ENCODE measurements around the gene ACOXL. TPM values are rescaled to one million over a fixed set of nuclear protein-coding genes. Genes with fewer than 3 reads are reported as not detected.
"Not testable (repeated sequence)": the region's sequence is repeated elsewhere in the genome, so short reads cannot be mapped to it uniquely, and the experiment has no call there.

ACOXL gene
- total RNA-seq, 1 donor from 2014 or later = 1.1 TPM

GRCh38 chr2:110959198-110959597 is 226.8 kb downstream of the ACOXL start:
- H3K9me3 Mint-ChIP-seq = no peaks in the 10 kb centered on the region
- no peak overlapping the region for H3K4me3 Mint-ChIP-seq
- H3K27me3 Mint-ChIP-seq (ENCODE audit: insufficient read depth) = peaks cover 32% of the 10 kb centered on the region
- H3K27ac Mint-ChIP-seq = no peak overlapping the region
- no peak for DNase-seq (ENCODE audit: low spot score)
- peaks cover 2% of the 10 kb centered on the region for H3K36me3 Mint-ChIP-seq (ENCODE audit: low read depth)
- H3K4me1 Mint-ChIP-seq (ENCODE audit: low read depth) = no peaks in the 10 kb centered on the region
- intact Hi-C loops (cut with micrococcal nuclease) = no loop called here

GRCh38 chr2:110960281-110960680 is 227.9 kb downstream of the ACOXL start:
- H3K4me3 Mint-ChIP-seq = no peak overlapping the region
- no peak overlapping the region for H3K27ac Mint-ChIP-seq
- DNase-seq (ENCODE audit: low spot score) = no peak
- no peaks in the 10 kb centered on the region for H3K4me1 Mint-ChIP-seq (ENCODE audit: low read depth)
- peaks cover 33% of the 10 kb centered on the region for H3K27me3 Mint-ChIP-seq (ENCODE audit: insufficient read depth)
- intact Hi-C loops (cut with micrococcal nuclease) = no loop called here
- H3K36me3 Mint-ChIP-seq (ENCODE audit: low read depth) = peaks cover 2% of the 10 kb centered on the region
- no peaks in the 10 kb centered on the region for H3K9me3 Mint-ChIP-seq

GRCh38 chr2:110960954-110961353 is 228.6 kb downstream of the ACOXL start:
- Mint-ChIP-seq H3K27ac (no peak overlapping the region), H3K27me3 (ENCODE audit: insufficient read depth) (peaks cover 32% of the 10 kb centered on the region), H3K36me3 (ENCODE audit: low read depth) (peaks cover 2% of the 10 kb centered on the region), H3K9me3 (no peaks in the 10 kb centered on the region), H3K4me1 (ENCODE audit: low read depth) (no peaks in the 10 kb centered on the region), H3K4me3 (no peak overlapping the region)
- intact Hi-C loops (cut with micrococcal nuclease) = no loop called here
- no peak for DNase-seq (ENCODE audit: low spot score)

- intact Hi-C loops (cut with micrococcal nuclease); H3K27ac Mint-ChIP-seq; H3K36me3 Mint-ChIP-seq (ENCODE audit: low read depth); H3K4me1 Mint-ChIP-seq (ENCODE audit: low read depth); H3K9me3 Mint-ChIP-seq; DNase-seq (ENCODE audit: low spot score); H3K4me3 Mint-ChIP-seq: not testable (repeated sequence)
- peaks cover 28% of the 10 kb centered on the region for H3K27me3 Mint-ChIP-seq (ENCODE audit: insufficient read depth)
Observed at GRCh38 chr2:110961643-110962042, 229.3 kb downstream of the ACOXL start.

GRCh38 chr2:110969696-110970095 is 237.3 kb downstream of the ACOXL start:
- no peak for DNase-seq (ENCODE audit: low spot score)
- no peaks in the 10 kb centered on the region for H3K4me1 Mint-ChIP-seq (ENCODE audit: low read depth)
- H3K4me3 Mint-ChIP-seq = no peak overlapping the region
- peaks cover 51% of the 10 kb centered on the region for H3K27me3 Mint-ChIP-seq (ENCODE audit: insufficient read depth)
- peaks cover 4% of the 10 kb centered on the region for H3K9me3 Mint-ChIP-seq
- H3K36me3 Mint-ChIP-seq (ENCODE audit: low read depth) = no peaks in the 10 kb centered on the region
- intact Hi-C loops (cut with micrococcal nuclease) = no loop called here
- H3K27ac Mint-ChIP-seq = no peak overlapping the region

GRCh38 chr2:110970201-110970600 is 237.8 kb downstream of the ACOXL start:
- Mint-ChIP-seq H3K27me3 (ENCODE audit: insufficient read depth) (peaks cover 48% of the 10 kb centered on the region), H3K4me1 (ENCODE audit: low read depth) (no peaks in the 10 kb centered on the region), H3K27ac (no peak overlapping the region), H3K4me3 (no peak overlapping the region), H3K9me3 (peaks cover 4% of the 10 kb centered on the region), H3K36me3 (ENCODE audit: low read depth) (no peaks in the 10 kb centered on the region)
- intact Hi-C loops (cut with micrococcal nuclease) = no loop called here
- no peak for DNase-seq (ENCODE audit: low spot score)

- Mint-ChIP-seq H3K27ac (no peak overlapping the region), H3K4me3 (no peak overlapping the region), H3K9me3 (peaks cover 4% of the 10 kb centered on the region), H3K4me1 (ENCODE audit: low read depth) (no peaks in the 10 kb centered on the region), H3K36me3 (ENCODE audit: low read depth) (no peaks in the 10 kb centered on the region), H3K27me3 (ENCODE audit: insufficient read depth) (peaks cover 48% of the 10 kb centered on the region)
- DNase-seq (ENCODE audit: low spot score) = no peak
- intact Hi-C loops (cut with micrococcal nuclease) = no loop called here
Observed at GRCh38 chr2:110971811-110972210, 239.4 kb downstream of the ACOXL start.

- no peaks in the 10 kb centered on the region for H3K36me3 Mint-ChIP-seq (ENCODE audit: low read depth)
- intact Hi-C loops (cut with micrococcal nuclease) = no loop called here
- H3K27me3 Mint-ChIP-seq (ENCODE audit: insufficient read depth) = peaks cover 48% of the 10 kb centered on the region
- no peak overlapping the region for H3K4me3 Mint-ChIP-seq
- H3K4me1 Mint-ChIP-seq (ENCODE audit: low read depth) = no peaks in the 10 kb centered on the region
- H3K9me3 Mint-ChIP-seq = peaks cover 4% of the 10 kb centered on the region
- no peak for DNase-seq (ENCODE audit: low spot score)
- no peak overlapping the region for H3K27ac Mint-ChIP-seq
Observed at GRCh38 chr2:110973262-110973661, 240.9 kb downstream of the ACOXL start.

- no peak overlapping the region for H3K27ac Mint-ChIP-seq
- peaks cover 4% of the 10 kb centered on the region for H3K9me3 Mint-ChIP-seq
- no peaks in the 10 kb centered on the region for H3K4me1 Mint-ChIP-seq (ENCODE audit: low read depth)
- intact Hi-C loops (cut with micrococcal nuclease) = no loop called here
- no peaks in the 10 kb centered on the region for H3K36me3 Mint-ChIP-seq (ENCODE audit: low read depth)
- peaks cover 20% of the 10 kb centered on the region for H3K27me3 Mint-ChIP-seq (ENCODE audit: insufficient read depth)
- DNase-seq (ENCODE audit: low spot score) = no peak
- H3K4me3 Mint-ChIP-seq = no peak overlapping the region
Observed at GRCh38 chr2:110977403-110977802, 245.0 kb downstream of the ACOXL start.

GRCh38 chr2:110978148-110978547 is 245.8 kb downstream of the ACOXL start:
- DNase-seq (ENCODE audit: low spot score) = no peak
- no peaks in the 10 kb centered on the region for H3K36me3 Mint-ChIP-seq (ENCODE audit: low read depth)
- H3K9me3 Mint-ChIP-seq = peaks cover under 1% of the 10 kb centered on the region
- H3K27ac Mint-ChIP-seq = no peak overlapping the region
- H3K27me3 Mint-ChIP-seq (ENCODE audit: insufficient read depth) = peaks cover 20% of the 10 kb centered on the region
- H3K4me1 Mint-ChIP-seq (ENCODE audit: low read depth) = no peaks in the 10 kb centered on the region
- intact Hi-C loops (cut with micrococcal nuclease) = no loop called here
- H3K4me3 Mint-ChIP-seq = no peak overlapping the region

GRCh38 chr2:110978756-110979470 is 246.5 kb downstream of the ACOXL start:
- no peak overlapping the region for H3K4me3 Mint-ChIP-seq
- no peaks in the 10 kb centered on the region for H3K36me3 Mint-ChIP-seq (ENCODE audit: low read depth)
- no peak overlapping the region for H3K27ac Mint-ChIP-seq
- DNase-seq (ENCODE audit: low spot score) = no peak
- H3K27me3 Mint-ChIP-seq (ENCODE audit: insufficient read depth) = peaks cover 17% of the 10 kb centered on the region
- H3K4me1 Mint-ChIP-seq (ENCODE audit: low read depth) = no peaks in the 10 kb centered on the region
- no peaks in the 10 kb centered on the region for H3K9me3 Mint-ChIP-seq
- intact Hi-C loops (cut with micrococcal nuclease) = no loop called here

- no peak for DNase-seq (ENCODE audit: low spot score)
Observed at GRCh38 chr2:110979471-110980338, 247.3 kb downstream of the ACOXL start.

GRCh38 chr2:110980339-110981062 is 248.1 kb downstream of the ACOXL start:
- Mint-ChIP-seq H3K27ac (no peak overlapping the region), H3K9me3 (no peaks in the 10 kb centered on the region), H3K27me3 (ENCODE audit: insufficient read depth) (peaks cover 19% of the 10 kb centered on the region), H3K36me3 (ENCODE audit: low read depth) (no peaks in the 10 kb centered on the region), H3K4me1 (ENCODE audit: low read depth) (no peaks in the 10 kb centered on the region), H3K4me3 (no peak overlapping the region)
- intact Hi-C loops (cut with micrococcal nuclease) = no loop called here
- no peak for DNase-seq (ENCODE audit: low spot score)

More at GRCh38 chr2:110979471-110980338, 247.3 kb downstream of the ACOXL start:
- no peaks in the 10 kb centered on the region for H3K4me1 Mint-ChIP-seq (ENCODE audit: low read depth)
- no peaks in the 10 kb centered on the region for H3K9me3 Mint-ChIP-seq
- H3K27me3 Mint-ChIP-seq (ENCODE audit: insufficient read depth) = peaks cover 18% of the 10 kb centered on the region
- H3K27ac Mint-ChIP-seq = no peak overlapping the region
- H3K36me3 Mint-ChIP-seq (ENCODE audit: low read depth) = no peaks in the 10 kb centered on the region
- intact Hi-C loops (cut with micrococcal nuclease) = no loop called here
- no peak overlapping the region for H3K4me3 Mint-ChIP-seq

Data from activated T-helper 1 cell treated with anti-CD3 and anti-CD28 coated beads, Interleukin-12 subunit alpha, Interleukin-12 subunit beta, Interleukin-2, Interleukin-4 antibody, amounts not matched to agents 30 ng/mL and 10 ng/mL and 1 ng/mL, durations not matched to agents 14 hours and 24 hours and 36 hours (primary cell).